Measurements from ENCODE around the gene TRNAU1AP.

- TF ChIP-seq CTCF (IDR thresholded peaks at IDR 0.05 in 4 of 5, conservative IDR thresholded peaks at IDR 0.05 in 1 of 5): no peak
- TF ChIP-seq POLR2A (IDR thresholded peaks at IDR 0.05): no peak
Observed at GRCh38 chr1:28538286-28538685, 14.6 kb upstream of the TRNAU1AP start.

Data from gastrocnemius medialis (tissue), 4 donors.